ENCODE measurements around the gene CRTAC1.

GRCh38 chr10:97919012-97919411 is 111.4 kb downstream of the CRTAC1 start:
- TF ChIP-seq CTCF (conservative IDR thresholded peaks at IDR 0.05; ENCODE audit: low read depth, low read length) (no peak), EZH2 (IDR thresholded peaks at IDR 0.05; ENCODE audit: borderline replicate concordance, low read depth, low read length, poor library complexity, severe bottlenecking) (no peak)
